Jurkat, Clone E6-1 (cell line): ENCODE data around the gene VAC14.

Source experiments
- DNase-seq: peaks from one replicate; pipeline ENCODE4 v3.0.0-alpha.2; 2011; ENCODE audit warnings: low read depth, low spot score
- H3K4me3 ChIP-seq: 2 replicates; pipeline ENCODE4 v1.5.1; 2011; ENCODE audit warnings: mild to moderate bottlenecking, low read length, control low read depth, moderate library complexity

VAC14 gene

DNA sequence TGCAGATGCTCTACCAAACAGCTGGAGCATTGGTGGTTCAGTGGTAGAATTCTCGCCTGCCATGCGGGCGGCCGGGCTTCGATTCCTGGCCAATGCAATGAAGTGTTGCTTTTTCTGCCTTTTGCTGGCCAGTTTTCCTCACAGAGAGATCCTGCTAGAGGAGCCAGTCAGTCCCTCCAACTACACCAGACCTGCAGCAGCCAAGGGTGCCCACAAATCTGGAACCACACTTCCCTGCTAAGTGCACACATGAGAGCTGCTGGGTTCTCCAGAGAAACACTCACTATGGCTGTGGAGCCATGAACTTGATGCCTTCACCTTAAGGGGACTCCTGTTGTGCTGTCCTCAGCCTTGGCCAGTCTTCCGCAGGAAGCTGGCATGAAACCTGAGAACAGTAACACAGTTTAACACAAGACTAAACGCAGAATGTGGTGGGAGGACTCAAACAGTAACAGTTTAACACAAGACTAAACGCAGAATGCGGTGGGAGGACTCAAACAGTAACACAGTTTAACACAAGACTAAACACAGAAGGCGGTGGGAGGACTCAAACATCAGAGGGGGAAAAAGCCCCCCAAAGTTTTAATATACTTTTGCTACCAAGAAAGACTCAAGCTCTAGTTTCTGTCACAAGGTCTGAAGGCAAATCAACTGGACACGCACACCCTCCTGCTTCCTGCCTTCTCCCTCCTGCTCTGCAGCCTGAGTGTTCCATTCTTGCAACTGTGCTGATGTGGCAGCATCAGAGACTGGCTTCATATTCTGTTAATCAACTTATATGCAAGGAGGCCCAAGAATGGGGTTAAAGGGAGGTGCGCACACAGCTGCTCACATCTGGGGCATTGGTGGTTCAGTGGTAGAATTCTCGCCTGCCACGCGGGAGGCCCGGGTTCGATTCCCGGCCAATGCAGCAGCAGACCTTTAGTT lies 12.0 kb downstream of the VAC14 start:
- H3K4me3 ChIP-seq, result no peak overlapping the region

GRCh38 chr16:70786020-70786755 lies 14.8 kb downstream of the VAC14 start:
- no peak overlapping the region for H3K4me3 ChIP-seq
- DNase-seq, result no peak

More for the DNA sequence above, 12.0 kb downstream of the VAC14 start:
- DNase-seq, result no peak

- H3K4me3 ChIP-seq, result no peak overlapping the region
- DNase-seq, result no peak
Measured at GRCh38 chr16:70784692-70785555, 16.0 kb downstream of the VAC14 start.

- H3K4me3 ChIP-seq, result no peak overlapping the region
- no peak for DNase-seq
Measured at GRCh38 chr16:70782237-70782636, 18.7 kb downstream of the VAC14 start.

- H3K4me3 ChIP-seq, result no peak overlapping the region
- DNase-seq, result no peak
Measured at GRCh38 chr16:70781800-70782199, 19.2 kb downstream of the VAC14 start.

- DNase-seq, result no peak
- H3K4me3 ChIP-seq, result no peak overlapping the region
Measured at GRCh38 chr16:70780546-70780945, 20.4 kb downstream of the VAC14 start.

DNA sequence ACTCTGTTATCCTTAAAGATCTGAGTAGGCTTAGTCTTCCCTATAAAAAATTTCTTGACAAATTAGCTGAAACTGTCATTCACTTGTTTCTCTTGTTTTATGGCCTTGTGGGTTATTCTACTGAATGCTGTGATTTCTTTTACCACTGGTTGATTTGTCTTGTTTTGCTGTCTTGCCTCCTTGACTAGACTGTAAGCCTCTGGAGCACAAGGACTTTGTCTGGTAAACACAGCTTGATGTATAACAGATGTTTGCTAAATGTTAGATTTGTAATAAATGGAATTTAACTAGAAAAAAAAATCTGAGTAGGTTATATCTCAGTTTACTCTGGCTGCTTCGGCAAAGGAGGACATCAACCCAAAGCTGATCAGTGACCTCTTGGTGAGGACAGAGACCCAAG lies 21.6 kb downstream of the VAC14 start:
- no peak overlapping the region for H3K4me3 ChIP-seq
- no peak for DNase-seq

DNA sequence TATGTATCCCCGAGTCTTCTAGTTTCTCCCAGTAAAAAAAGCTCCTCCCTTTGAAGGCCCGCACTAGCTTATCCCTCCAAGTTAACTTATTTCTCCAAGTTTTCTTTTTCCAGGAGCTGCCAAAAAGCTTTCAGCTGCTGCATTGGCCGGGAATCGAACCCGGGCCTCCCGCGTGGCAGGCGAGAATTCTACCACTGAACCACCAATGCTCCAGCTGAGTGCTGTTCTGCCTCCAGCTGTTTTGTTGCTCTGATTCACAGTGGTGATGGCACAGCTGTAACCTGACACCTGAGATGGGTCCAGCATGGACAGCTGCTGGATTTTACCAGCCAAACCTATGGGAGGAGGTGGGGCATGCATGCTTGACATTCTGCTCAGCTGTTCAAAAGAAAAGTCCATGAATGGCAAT lies 22.1 kb downstream of the VAC14 start:
- H3K4me3 ChIP-seq, result no peak overlapping the region
- no peak for DNase-seq

GRCh38 chr16:70777973-70778406 lies 23.0 kb downstream of the VAC14 start:
- no peak for DNase-seq
- H3K4me3 ChIP-seq, result no peak overlapping the region

DNA sequence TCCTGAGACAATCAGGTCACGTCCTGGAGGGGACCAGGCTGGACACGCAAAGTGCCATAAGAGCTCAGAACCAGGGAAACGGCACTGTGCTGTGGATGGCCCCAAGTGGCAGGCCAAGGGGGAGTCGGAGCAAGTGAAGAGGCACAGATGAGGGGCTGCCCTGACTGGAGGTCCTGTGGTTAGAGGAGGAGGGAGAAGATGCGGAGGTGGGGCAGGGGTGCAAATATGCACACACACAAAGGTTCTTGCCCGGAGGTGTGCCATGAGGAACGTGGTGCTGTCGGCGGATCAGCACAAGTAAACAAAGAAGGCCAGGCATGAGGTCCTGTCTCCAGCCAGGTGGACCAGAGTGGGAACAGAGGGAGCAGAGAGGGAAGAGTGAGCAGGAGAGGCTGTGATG lies 23.5 kb downstream of the VAC14 start:
- H3K4me3 ChIP-seq, result no peak overlapping the region
- DNase-seq, result no peak

GRCh38 chr16:70775399-70775798 lies 25.6 kb downstream of the VAC14 start:
- DNase-seq, result no peak
- no peak overlapping the region for H3K4me3 ChIP-seq

DNA sequence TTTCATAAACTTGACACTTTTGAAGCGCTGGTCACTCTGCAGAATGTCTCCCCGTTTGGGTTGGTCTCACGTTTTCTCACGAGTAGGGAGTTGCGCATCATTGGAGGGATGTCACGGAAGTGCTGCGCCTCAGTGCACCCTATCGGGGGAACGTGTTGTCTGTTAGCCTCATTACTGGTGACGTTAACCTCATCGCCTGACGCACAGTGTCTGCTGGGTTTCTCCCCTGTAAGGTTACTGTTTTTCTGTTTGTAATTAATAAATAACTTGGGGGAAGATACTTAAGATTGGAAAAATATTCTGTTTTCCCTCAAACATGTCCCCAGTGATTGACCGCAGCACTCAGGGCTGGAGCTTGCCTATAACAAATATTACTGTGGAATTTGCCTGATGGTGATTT lies 26.7 kb downstream of the VAC14 start:
- DNase-seq, result no peak
- no peak overlapping the region for H3K4me3 ChIP-seq

DNA sequence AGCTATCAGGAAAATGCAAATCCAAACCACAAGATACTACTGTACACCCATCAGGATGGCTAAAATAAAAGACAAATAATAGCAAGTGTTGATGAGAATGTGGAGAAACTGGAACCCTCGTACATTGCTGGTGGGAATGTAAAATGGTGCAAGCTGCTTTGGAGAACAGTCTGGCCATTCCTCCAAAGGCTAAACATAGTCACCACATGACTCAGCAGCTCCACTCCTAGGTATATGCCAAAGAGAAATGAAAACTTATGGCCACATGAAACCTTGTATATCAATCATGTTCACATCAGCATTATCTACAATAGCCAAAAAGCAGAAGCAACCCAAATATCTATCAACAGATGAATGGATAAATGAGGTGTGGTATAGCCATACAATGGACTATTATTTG lies 28.5 kb downstream of the VAC14 start:
- H3K4me3 ChIP-seq, result no peak overlapping the region
- no peak for DNase-seq

GRCh38 chr16:70770626-70771552 lies 30.1 kb downstream of the VAC14 start:
- DNase-seq, result no peak
- H3K4me3 ChIP-seq, result no peak overlapping the region

GRCh38 chr16:70770291-70770625 lies 30.7 kb downstream of the VAC14 start:
- no peak for DNase-seq
- no peak overlapping the region for H3K4me3 ChIP-seq

- H3K4me3 ChIP-seq, result no peak overlapping the region
- DNase-seq, result no peak
Measured at GRCh38 chr16:70769761-70770160, 31.2 kb downstream of the VAC14 start.

GRCh38 chr16:70769131-70769530 lies 31.8 kb downstream of the VAC14 start:
- DNase-seq, result no peak
- H3K4me3 ChIP-seq, result no peak overlapping the region

DNA sequence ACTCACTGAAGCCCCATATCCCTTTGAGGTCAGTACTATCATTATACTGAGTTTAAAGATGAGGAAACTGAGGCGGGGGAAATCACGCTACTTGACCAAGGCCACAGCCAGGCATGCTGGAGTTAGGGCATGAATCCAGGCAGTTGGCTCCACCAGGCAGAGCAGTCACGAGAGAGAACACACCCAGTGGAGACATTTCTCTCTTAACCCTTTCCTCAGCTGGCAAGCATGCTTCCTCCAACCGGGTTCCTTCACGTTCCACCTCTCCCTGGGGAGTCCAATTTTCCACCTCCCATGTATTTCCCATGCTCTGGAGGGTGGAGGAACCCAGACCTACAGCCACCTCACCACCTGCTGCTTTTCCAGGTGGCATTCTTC lies 32.8 kb downstream of the VAC14 start:
- DNase-seq, result no peak
- no peak overlapping the region for H3K4me3 ChIP-seq
